T-helper 1 cell treated with Interleukin-12 subunit alpha and Interleukin-12 subunit beta and Interleukin-4 antibody, amounts not matched to agents 30 μg/mL and 1 μg/mL, for 36 hours (primary cell): ENCODE results near the gene PIGR.
"Not testable (repeated sequence)": the region's sequence is repeated elsewhere in the genome, so short reads cannot be mapped to it uniquely, and the experiment has no call there.

Source experiments
- H3K27ac Mint-ChIP-seq: one replicate; pipeline ENCODE4 v1.8.0; 2021; ENCODE audit warnings: mild to moderate bottlenecking, mixed read lengths
- H3K27me3 Mint-ChIP-seq: one replicate; pipeline ENCODE4 v1.8.0; 2021; ENCODE audit warnings: low read depth, mixed read lengths
- H3K36me3 Mint-ChIP-seq: one replicate; pipeline ENCODE4 v1.8.0; 2021; ENCODE audit warnings: low read depth, mixed read lengths
- H3K4me1 Mint-ChIP-seq: one replicate; pipeline ENCODE4 v1.8.0; 2021; ENCODE audit warnings: low read depth, mixed read lengths
- H3K4me3 Mint-ChIP-seq: one replicate; pipeline ENCODE4 v1.8.0; 2021; ENCODE audit warnings: mild to moderate bottlenecking, moderate library complexity, mixed read lengths
- H3K9me3 Mint-ChIP-seq: one replicate; pipeline ENCODE4 v1.8.0; 2021; ENCODE audit warnings: mixed read lengths

The PIGR gene

GRCh38 chr1:206932177-206932576 lies 14.1 kb downstream of the PIGR start:
- Mint-ChIP-seq H3K4me3 (no peak overlapping the region), H3K9me3 (no peaks in the 10 kb centered on the region), H3K36me3 (no peaks in the 10 kb centered on the region), H3K27ac (no peak overlapping the region), H3K27me3 (no peaks in the 10 kb centered on the region), H3K4me1 (peaks cover 14% of the 10 kb centered on the region)

GRCh38 chr1:206931709-206932108 lies 14.6 kb downstream of the PIGR start:
- Mint-ChIP-seq H3K27me3 (no peaks in the 10 kb centered on the region), H3K36me3 (no peaks in the 10 kb centered on the region), H3K9me3 (no peaks in the 10 kb centered on the region)

DNA sequence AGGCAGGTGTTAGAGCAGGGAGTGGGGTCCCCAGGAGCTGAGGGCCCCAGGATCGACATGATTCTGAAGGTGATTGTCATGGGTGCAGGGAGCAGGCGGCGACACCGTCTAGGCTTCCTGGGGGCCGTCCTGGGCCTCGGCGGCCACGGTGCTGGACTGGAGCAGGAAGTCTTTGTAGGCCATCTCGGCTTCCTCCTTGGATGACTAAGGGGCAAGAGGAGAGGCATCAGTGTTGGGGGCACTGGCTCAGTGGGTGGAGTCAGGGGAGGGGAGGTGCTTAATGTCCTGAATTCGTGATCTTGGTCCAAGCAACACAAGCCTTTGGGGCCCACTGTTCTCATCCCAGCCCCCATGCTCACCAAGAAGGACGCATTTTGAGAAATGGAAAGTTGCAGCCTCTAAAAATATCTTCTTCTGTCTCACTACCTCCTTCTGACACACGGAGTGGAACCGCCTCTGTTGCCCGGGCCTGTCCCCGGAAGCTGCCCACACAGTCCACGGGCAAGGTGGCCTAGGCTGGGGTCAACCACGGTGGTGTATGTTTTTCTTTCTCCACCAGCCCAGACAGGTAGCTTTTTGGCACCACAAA lies 16.0 kb downstream of the PIGR start:
- H3K4me3 Mint-ChIP-seq: no peak overlapping the region
- H3K27ac Mint-ChIP-seq: peak overlapping the region; percentile 38

More at GRCh38 chr1:206931709-206932108, 14.6 kb downstream of the PIGR start:
- Mint-ChIP-seq H3K4me1 (peaks cover 14% of the 10 kb centered on the region), H3K4me3 (no peak overlapping the region), H3K27ac (no peak overlapping the region)

DNA sequence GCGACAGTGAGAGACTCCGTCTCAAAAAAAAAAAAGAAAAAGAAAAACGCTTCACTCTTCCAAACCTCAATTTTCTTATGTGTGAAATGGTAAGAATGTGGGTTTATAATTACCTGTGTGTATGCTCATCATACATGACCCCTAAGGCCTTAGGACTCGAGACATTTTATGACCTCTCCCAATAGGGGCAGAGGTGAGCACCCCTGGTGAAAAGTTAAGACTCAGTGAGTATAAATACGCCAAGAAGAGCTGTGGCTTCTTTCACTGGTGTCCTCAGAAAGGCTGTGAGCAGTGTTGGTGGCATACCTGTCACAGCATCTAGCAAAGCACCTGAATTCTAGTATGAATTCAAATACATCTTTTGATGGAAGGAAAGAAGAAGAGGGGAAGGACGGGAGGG lies 16.7 kb downstream of the PIGR start:
- Mint-ChIP-seq H3K36me3 (no peaks in the 10 kb centered on the region), H3K4me1 (peaks cover 14% of the 10 kb centered on the region), H3K9me3 (no peaks in the 10 kb centered on the region), H3K4me3 (no peak overlapping the region), H3K27ac (no peak overlapping the region), H3K27me3 (no peaks in the 10 kb centered on the region)

More for the DNA sequence above, 16.0 kb downstream of the PIGR start:
- H3K36me3 Mint-ChIP-seq: no peaks in the 10 kb centered on the region
- H3K27me3 Mint-ChIP-seq: no peaks in the 10 kb centered on the region
- H3K9me3 Mint-ChIP-seq: no peaks in the 10 kb centered on the region
- peaks cover 14% of the 10 kb centered on the region for H3K4me1 Mint-ChIP-seq

DNA sequence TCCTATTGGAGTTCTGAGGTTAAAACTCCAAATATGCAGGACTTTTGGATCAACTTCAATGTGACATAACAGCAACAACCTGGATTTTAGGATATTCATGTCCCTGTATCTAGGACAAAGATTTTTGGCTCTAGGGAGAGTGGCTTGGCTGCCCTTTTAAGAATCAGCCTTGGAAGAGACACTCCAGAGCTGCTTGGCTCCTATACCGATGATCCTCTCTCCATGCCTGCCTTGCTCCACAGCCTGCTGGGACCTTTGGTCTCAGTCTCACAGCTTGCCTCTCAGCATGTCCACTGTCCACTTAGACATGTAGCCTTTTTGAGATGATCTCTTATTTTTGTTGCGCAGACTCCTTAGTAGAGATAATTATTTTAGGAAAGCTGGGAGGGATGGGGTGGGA lies 20.0 kb downstream of the PIGR start:
- Mint-ChIP-seq H3K27ac (no peak overlapping the region), H3K9me3 (no peaks in the 10 kb centered on the region), H3K4me3 (no peak overlapping the region), H3K4me1 (peaks cover 20% of the 10 kb centered on the region), H3K27me3 (no peaks in the 10 kb centered on the region), H3K36me3 (no peaks in the 10 kb centered on the region)

DNA sequence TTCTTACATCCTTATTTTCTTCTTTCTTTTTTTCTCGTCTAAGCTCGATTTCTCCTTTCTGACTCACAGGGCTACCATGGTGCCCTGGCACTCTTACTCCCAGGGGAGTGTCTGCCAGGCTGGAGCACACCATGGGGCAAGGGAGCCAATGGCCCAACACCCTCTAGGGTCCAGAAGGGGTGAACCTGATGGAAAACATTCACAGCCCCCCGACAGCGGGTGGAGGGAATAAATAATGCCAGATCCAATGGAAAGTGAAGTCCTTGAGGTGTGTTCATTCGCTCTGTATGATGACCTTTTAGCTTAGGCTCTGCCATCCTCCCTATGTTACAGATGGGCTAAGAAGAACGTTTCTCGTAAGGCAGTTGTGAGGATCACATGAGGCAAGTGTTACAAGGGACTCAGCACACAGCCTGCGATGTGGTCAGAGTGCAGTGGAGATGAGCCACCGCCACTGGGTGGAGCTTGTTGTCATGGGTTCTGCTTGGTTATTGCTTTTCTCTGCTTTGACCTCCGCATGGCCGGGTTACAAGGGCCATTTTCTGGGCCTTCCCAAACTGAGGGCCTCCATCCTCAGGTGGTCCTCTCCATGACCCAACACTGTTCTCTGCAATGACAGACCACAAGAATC lies 21.0 kb downstream of the PIGR start:
- H3K9me3 Mint-ChIP-seq: no peaks in the 10 kb centered on the region
- no peak overlapping the region for H3K27ac Mint-ChIP-seq
- peaks cover 4% of the 10 kb centered on the region for H3K36me3 Mint-ChIP-seq
- H3K27me3 Mint-ChIP-seq: no peaks in the 10 kb centered on the region
- H3K4me3 Mint-ChIP-seq: no peak overlapping the region
- peaks cover 25% of the 10 kb centered on the region for H3K4me1 Mint-ChIP-seq

DNA sequence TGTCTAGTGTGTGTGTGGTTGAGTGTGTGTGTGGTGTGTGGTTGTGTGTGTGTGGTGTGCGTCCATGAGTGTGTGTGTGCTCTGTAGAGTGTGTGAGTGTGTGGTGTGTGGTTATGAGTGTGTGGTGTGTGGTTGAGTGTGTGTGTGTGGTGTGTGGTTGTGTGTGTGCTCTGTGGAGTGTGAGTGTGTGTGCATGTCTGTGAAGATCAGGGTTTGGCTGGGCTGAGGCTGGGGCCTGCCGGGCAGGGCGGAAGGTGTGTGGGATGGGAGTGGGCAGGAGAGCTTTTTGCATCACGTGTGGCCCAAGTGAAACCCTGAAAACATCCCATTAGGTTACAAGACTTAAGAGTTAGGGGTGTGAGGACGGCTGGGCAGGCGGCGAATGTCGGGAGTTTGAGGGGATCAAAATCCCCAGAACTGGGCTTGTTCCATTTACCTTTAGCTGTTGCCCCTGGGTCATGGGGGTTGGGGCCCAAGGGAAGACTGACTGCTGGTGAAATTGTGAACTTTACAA lies 21.6 kb downstream of the PIGR start:
- peaks cover 26% of the 10 kb centered on the region for H3K4me1 Mint-ChIP-seq
- H3K4me3 Mint-ChIP-seq: no peak overlapping the region
- no peaks in the 10 kb centered on the region for H3K27me3 Mint-ChIP-seq
- H3K27ac Mint-ChIP-seq: no peak overlapping the region
- no peaks in the 10 kb centered on the region for H3K9me3 Mint-ChIP-seq
- peaks cover 7% of the 10 kb centered on the region for H3K36me3 Mint-ChIP-seq

DNA sequence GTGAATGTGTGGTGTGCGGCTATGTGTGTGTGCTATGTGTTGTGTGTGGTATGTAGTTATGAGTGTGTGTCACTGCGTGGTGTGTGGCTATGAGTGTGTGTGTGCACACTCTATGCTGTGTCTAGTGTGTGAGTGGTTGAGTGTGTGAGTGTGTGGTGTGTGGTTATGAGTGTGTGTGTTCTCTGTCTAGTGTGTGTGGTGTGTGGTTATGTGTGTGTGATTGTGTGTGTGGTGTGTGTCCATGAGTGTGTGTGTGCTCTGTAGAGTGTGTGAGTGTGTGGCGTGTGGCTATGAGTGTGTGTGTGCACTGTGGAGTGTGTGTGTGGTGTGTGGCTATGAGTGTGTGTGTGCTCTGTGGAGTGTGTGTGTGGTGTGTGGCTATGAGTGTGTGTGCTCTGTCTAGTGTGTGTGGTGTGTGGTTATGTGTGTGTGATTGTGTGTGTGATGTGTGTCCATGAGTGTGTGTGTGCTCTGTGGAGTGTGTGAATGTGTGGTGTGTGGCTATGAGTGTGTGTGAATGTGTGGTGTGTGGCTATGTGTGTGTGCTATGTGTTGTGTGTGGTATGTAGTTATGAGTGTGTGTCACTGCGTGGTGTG lies 22.2 kb downstream of the PIGR start:
- H3K4me3 Mint-ChIP-seq: not testable (repeated sequence)

DNA sequence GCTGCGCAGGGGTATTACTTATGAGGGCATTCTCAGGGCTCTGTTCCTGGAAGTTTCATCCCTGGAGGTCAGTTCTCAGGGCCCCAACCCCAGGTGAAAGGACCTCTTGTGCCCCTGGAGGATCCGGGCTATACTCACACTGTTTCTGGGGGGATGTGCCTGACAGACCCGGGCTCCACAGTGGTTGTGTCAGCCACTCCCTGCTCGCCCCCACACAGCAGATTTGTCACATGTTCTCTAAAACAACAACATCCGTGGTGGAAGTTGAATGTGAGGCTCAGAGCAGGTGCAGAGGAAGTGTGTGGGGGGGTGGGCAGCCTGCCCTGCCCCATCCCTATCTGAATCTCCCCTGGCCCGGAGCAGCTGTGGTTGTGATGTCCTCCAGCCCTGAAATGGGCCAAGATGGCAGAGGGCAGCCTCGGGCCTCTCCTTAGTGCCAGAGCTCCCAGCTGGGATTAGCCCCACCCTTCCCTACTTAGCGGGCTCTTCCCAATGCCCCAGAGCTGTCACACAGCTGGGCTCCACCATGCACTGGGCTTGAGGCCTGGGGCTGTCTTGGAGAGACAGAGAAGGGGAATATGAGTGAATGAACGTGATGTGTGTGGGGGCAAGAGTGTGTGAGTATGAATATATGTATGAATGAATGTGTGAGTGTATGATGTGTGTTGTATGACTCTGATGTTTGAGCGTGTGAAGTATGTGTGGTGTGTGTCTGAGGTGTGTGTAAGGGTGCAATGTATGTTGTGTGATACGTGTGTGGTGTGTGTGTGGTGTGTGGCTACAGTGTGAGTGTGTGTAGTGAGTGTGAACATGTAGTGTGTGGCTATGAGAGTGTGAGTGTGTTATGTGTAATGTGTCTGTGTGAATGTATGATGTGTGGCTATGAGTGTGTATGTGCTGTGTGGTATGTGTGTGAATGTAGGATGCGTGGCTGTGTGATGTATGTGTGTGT lies 23.0 kb downstream of the PIGR start:
- H3K4me3 Mint-ChIP-seq: no peak overlapping the region
- no peaks in the 10 kb centered on the region for H3K9me3 Mint-ChIP-seq
- peaks cover 12% of the 10 kb centered on the region for H3K36me3 Mint-ChIP-seq
- no peak overlapping the region for H3K27ac Mint-ChIP-seq
- peaks cover 29% of the 10 kb centered on the region for H3K4me1 Mint-ChIP-seq
- no peaks in the 10 kb centered on the region for H3K27me3 Mint-ChIP-seq

More for the DNA sequence above, 22.2 kb downstream of the PIGR start:
- H3K27ac Mint-ChIP-seq, H3K9me3 Mint-ChIP-seq, H3K27me3 Mint-ChIP-seq, H3K36me3 Mint-ChIP-seq: not testable (repeated sequence)
- peaks cover 26% of the 10 kb centered on the region for H3K4me1 Mint-ChIP-seq

GRCh38 chr1:206922524-206922923 lies 23.7 kb downstream of the PIGR start:
- Mint-ChIP-seq H3K9me3 (no peaks in the 10 kb centered on the region), H3K27me3 (no peaks in the 10 kb centered on the region), H3K4me3 (no peak overlapping the region), H3K27ac (no peak overlapping the region), H3K36me3 (peaks cover 18% of the 10 kb centered on the region), H3K4me1 (peaks cover 32% of the 10 kb centered on the region)

- Mint-ChIP-seq H3K36me3 (peaks cover 23% of the 10 kb centered on the region), H3K27ac (no peak within 1 kb of the TSS), H3K27me3 (no peaks in the 10 kb centered on the region), H3K9me3 (no peaks in the 10 kb centered on the region), H3K4me1 (peaks cover 36% of the 10 kb centered on the region), H3K4me3 (peak within 1 kb of the TSS; percentile 86)
Measured at GRCh38 chr1:206921772-206922265, 24.4 kb downstream of the PIGR start, which contains the start of gene FCMR. Gene FCMR (minus strand): TSS chr1:206921941. CDS start chr1:206921854, 87 bp downstream.

DNA sequence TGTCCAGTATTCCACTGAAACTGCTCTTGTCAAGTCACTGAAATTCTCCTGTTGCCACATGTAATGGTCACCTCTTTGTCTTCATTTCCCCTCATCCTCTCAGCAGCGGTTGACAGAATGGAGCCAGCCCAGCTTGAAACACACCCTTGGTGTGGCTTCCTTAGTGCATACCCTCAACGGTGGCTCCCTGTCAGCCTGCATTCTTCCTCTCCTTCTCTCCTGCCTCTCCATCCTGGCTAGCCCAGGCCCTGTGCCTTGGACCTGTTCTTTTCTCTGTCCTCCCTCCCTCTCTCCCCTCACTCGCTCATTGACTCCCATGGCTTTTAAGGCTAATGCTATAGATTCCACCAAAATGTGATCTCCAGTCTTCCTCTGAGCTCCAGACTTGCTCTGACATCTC lies 28.2 kb downstream of the PIGR start:
- Mint-ChIP-seq H3K27ac (peak overlapping the region; percentile 21), H3K9me3 (no peaks in the 10 kb centered on the region), H3K4me3 (peak overlapping the region; percentile 50), H3K36me3 (peaks cover 53% of the 10 kb centered on the region), H3K27me3 (no peaks in the 10 kb centered on the region), H3K4me1 (peaks cover 57% of the 10 kb centered on the region)

GRCh38 chr1:206916000-206916709 lies 30.1 kb downstream of the PIGR start:
- peaks cover 68% of the 10 kb centered on the region for H3K36me3 Mint-ChIP-seq
- H3K9me3 Mint-ChIP-seq: no peaks in the 10 kb centered on the region
- H3K27ac Mint-ChIP-seq: no peak overlapping the region
- H3K4me3 Mint-ChIP-seq: peak overlapping the region; percentile 41
- no peaks in the 10 kb centered on the region for H3K27me3 Mint-ChIP-seq
- peaks cover 58% of the 10 kb centered on the region for H3K4me1 Mint-ChIP-seq
